ENCODE results near the gene HIPK3.

Gene HIPK3

GRCh38 chr11:33272338-33273107 is 15.3 kb downstream of the HIPK3 start:
- no peak for TF ChIP-seq GATA2 (IDR thresholded peaks at IDR 0.05; ENCODE audit: low read depth, low read length)
- TF ChIP-seq GATA3 (IDR thresholded peaks at IDR 0.05; ENCODE audit: low read depth, low read length): no peak

- no peak for TF ChIP-seq GATA3 (IDR thresholded peaks at IDR 0.05; ENCODE audit: low read depth, low read length)
- no peak for TF ChIP-seq GATA2 (IDR thresholded peaks at IDR 0.05; ENCODE audit: low read depth, low read length)
Measured at GRCh38 chr11:33273656-33274055, 16.5 kb downstream of the HIPK3 start.

- TF ChIP-seq GATA3 (IDR thresholded peaks at IDR 0.05; ENCODE audit: low read depth, low read length) (no peak), GATA2 (IDR thresholded peaks at IDR 0.05; ENCODE audit: low read depth, low read length) (no peak)
Measured at GRCh38 chr11:33280411-33280810, 23.2 kb downstream of the HIPK3 start.

DNA sequence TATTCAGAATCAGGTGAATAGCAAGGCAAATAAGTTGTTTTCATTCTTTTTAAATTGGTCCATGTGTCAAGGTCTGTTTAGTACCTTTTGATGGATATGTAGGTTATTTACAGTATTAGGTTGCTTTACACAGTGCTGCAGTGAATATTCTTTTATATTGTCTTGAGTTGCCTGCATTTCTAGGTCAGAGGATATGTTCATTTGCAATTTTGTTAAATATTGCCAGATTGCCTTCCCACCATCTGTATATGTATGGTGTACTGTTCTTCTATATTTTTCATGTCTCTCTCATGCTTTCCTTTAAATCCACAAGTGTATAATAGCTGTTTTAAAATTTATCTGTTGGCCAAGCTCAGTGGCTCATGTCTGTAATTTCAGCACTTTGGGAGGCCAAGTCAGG is 24.6 kb downstream of the HIPK3 start:
- TF ChIP-seq GATA2 (IDR thresholded peaks at IDR 0.05; ENCODE audit: low read depth, low read length): no peak
- no peak for TF ChIP-seq GATA3 (IDR thresholded peaks at IDR 0.05; ENCODE audit: low read depth, low read length)

GRCh38 chr11:33284818-33285217 is 27.6 kb downstream of the HIPK3 start:
- TF ChIP-seq GATA3 (IDR thresholded peaks at IDR 0.05; ENCODE audit: low read depth, low read length) (no peak), GATA2 (IDR thresholded peaks at IDR 0.05; ENCODE audit: low read depth, low read length) (no peak)

GRCh38 chr11:33290319-33290718 is 33.1 kb downstream of the HIPK3 start:
- no peak for TF ChIP-seq GATA3 (IDR thresholded peaks at IDR 0.05; ENCODE audit: low read depth, low read length)
- no peak for TF ChIP-seq GATA2 (IDR thresholded peaks at IDR 0.05; ENCODE audit: low read depth, low read length)

DNA sequence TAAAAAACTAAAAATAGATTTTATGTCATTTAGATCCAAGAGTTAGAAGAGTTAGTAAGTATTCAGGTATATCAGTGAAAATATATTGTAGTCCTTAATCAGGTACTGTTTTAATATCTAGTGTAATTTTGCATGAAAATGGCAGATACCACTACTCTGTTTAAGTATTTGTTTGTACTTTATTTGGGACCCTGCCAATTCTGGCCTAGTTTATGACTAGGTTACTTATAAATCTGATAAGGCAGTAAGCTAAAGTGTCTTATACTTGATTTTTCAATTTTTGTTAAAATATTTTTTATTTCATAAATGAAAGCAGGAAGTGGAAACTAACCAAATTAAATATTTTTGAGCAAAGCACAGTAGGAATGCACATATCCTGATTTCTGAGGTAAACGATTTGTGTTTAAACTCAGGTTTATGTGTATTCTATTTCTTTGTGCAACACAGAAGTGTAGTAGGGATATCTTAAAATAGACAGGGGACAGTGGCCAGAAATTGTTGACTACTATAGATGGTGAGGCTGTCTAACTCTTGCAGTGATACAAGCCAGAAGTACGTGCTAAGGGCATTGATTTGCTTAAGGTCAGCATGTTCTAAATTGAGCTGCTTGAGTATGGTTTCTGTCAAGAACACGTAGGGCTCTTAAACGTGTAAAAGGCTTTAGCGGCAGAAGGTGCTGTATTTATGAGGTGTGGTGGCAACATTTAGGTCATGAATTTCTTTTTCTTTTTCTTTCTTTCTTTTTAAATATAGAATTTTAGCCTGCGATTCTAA is 34.0 kb downstream of the HIPK3 start:
- TF ChIP-seq GATA3 (IDR thresholded peaks at IDR 0.05; ENCODE audit: low read depth, low read length) (no peak), GATA2 (IDR thresholded peaks at IDR 0.05; ENCODE audit: low read depth, low read length) (no peak)

DNA sequence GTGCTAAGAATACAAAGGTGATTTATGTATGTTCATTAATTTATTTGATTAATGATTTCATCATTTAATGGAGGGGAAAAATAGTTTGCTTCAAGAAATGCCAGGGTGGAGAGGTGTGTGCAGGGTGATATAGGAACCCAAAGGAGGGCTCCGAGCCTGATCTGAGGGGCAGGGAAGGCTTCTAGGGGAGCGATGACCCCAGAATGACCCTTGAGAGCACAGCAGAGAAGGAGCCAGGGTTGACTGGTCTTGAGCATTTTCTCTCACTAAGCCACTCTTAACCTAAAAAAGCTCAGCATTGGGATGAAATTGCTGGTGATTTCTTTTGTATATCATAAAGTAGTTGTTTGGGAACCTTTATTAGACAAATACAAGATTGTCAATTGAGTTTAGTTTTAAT is 35.1 kb downstream of the HIPK3 start:
- no peak for TF ChIP-seq GATA2 (IDR thresholded peaks at IDR 0.05; ENCODE audit: low read depth, low read length)
- TF ChIP-seq GATA3 (IDR thresholded peaks at IDR 0.05; ENCODE audit: low read depth, low read length): no peak

GRCh38 chr11:33294224-33294623 is 37.0 kb downstream of the HIPK3 start:
- no peak for TF ChIP-seq GATA2 (IDR thresholded peaks at IDR 0.05; ENCODE audit: low read depth, low read length)
- TF ChIP-seq GATA3 (IDR thresholded peaks at IDR 0.05; ENCODE audit: low read depth, low read length): no peak

DNA sequence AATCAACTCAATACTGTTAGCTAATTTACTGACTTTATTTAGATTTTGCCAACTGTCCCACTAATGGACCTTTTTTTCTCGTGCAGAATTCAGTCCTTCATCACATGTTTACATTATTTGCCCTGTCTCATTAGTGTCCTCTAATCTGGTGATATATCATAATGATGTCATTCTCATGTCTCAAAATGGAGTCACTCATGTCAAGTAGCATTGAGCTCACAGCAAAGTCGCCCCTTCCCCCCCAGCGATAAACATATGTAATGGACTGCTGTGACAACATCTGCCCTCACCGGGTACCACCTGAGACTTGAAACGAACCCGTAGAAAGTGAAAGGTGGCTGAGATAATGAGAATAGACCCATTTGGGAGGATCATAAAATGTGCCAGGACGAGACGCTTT is 37.6 kb downstream of the HIPK3 start:
- TF ChIP-seq GATA3 (IDR thresholded peaks at IDR 0.05; ENCODE audit: low read depth, low read length) (no peak), GATA2 (IDR thresholded peaks at IDR 0.05; ENCODE audit: low read depth, low read length) (no peak)

DNA sequence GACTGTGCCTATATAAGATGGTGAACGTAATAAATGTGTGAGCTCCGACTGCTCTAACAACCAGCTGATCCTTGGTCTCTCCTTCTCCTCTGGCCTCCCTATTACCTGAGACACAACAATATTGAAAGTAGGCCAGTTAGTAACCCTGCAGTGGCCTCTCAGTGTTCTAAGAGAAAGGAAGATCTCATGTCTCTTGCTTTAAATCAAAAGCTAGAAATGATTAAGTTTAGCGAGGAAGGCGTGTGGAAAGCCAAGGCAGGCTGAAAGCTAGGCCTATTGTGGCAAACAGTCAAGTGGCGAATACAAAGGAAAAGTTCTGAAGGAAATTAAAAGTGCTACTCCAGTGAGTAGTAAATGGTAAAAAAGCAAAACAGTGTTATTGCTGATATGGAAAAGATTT is 39.5 kb downstream of the HIPK3 start:
- no peak for TF ChIP-seq GATA2 (IDR thresholded peaks at IDR 0.05; ENCODE audit: low read depth, low read length)
- no peak for TF ChIP-seq GATA3 (IDR thresholded peaks at IDR 0.05; ENCODE audit: low read depth, low read length)

DNA sequence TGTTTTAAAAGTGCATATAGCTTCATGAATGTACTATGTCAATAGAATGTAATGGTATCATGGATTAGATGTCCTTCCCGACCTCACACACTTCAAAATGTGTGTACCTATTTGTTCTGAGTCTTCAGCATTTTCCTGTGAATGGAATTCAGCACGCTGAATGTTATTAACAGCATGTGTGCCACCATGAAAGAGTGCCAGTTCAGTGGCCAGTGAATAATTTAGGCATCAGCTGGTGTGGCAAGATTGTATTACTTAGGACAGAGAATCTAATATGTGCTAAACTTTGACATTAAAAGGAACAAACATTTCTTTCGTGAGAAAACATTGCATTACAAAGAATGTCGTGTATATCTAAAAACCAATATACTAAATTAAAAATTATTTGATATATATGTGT is 46.4 kb downstream of the HIPK3 start:
- TF ChIP-seq GATA2 (IDR thresholded peaks at IDR 0.05; ENCODE audit: low read depth, low read length) (no peak), GATA3 (IDR thresholded peaks at IDR 0.05; ENCODE audit: low read depth, low read length) (no peak)

DNA sequence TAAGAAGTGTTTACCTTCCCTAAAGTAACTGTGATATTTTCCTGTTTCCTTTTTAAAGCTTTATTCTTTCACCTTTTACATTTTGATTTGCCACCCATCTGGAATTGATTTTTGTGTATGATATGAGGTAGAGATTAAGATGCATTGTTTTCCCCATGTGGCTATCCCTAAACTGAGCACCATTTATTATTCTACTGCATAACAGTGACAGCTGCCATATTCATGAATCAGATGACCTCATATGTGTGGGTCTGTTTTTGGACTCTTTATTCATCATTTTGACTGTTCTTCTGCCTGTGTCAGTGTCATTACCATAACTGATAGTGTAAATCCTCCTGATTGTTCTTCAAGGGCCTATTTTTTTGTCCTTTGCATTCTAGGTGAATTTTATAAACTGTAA is 50.8 kb downstream of the HIPK3 start:
- TF ChIP-seq GATA2 (IDR thresholded peaks at IDR 0.05; ENCODE audit: low read depth, low read length) (peak; percentile 29; the same call in 1 of the 2 replicates), GATA3 (IDR thresholded peaks at IDR 0.05; ENCODE audit: low read depth, low read length) (peak; percentile 60)

GRCh38 chr11:33309118-33309517 is 51.9 kb downstream of the HIPK3 start:
- no peak for TF ChIP-seq GATA3 (IDR thresholded peaks at IDR 0.05; ENCODE audit: low read depth, low read length)
- TF ChIP-seq GATA2 (IDR thresholded peaks at IDR 0.05; ENCODE audit: low read depth, low read length): no peak

Measured in SH-SY5Y (cell line).